Keratinocyte (primary cell): ENCODE measurements around the gene SCN4A. TPM values are rescaled to one million over a fixed set of nuclear protein-coding genes. Genes with fewer than 3 reads are reported as not detected.
"Not testable (repeated sequence)": the region's sequence is repeated elsewhere in the genome, so short reads cannot be mapped to it uniquely, and the experiment has no call there.

Source experiments
- DNase-seq: peaks from one replicate; pipeline ENCODE4 v3.0.0-alpha.2; 2011; ENCODE audit warnings: low read depth, missing footprints, low spot score
- FAIRE-seq: peaks from 2 replicates; lab custom pipeline; 2011; peaks lifted over from hg19 to GRCh38; lab: Jason Lieb, UNC
- H2AFZ ChIP-seq: 2 replicates; pipeline ENCODE4 v1.6.0; 2012; ENCODE audit warnings: low read length, control low read depth, inconsistent platforms; ENCODE audit not compliant: control insufficient read depth
- H3K27ac ChIP-seq: 2 replicates; pipeline ENCODE4 v1.5.1; 2011; ENCODE audit warnings: low read length; ENCODE audit not compliant: control insufficient read depth, insufficient read depth
- H3K27me3 ChIP-seq: 3 replicates; pipeline ENCODE4 v1.6.0; 2011; ENCODE audit warnings: low read length; ENCODE audit not compliant: control insufficient read depth, insufficient read depth; ENCODE audit errors: extremely low read depth
- H3K36me3 ChIP-seq, 2 experiments: 2 replicates in 1 of 2; 3 replicates in 1 of 2; pipeline ENCODE4 v1.5.1; 2011; ENCODE audit warnings: low read length in 2 of 2, mild to moderate bottlenecking in 1 of 2; ENCODE audit not compliant: control insufficient read depth in 2 of 2, insufficient read depth in 2 of 2; ENCODE audit errors: extremely low read depth in 1 of 2
- H3K4me1 ChIP-seq: 3 replicates; pipeline ENCODE4 v1.5.1; 2011; ENCODE audit warnings: low read length; ENCODE audit not compliant: control insufficient read depth, insufficient read depth; ENCODE audit errors: extremely low read depth
- H3K4me2 ChIP-seq: 3 replicates; pipeline ENCODE4 v1.6.0; 2011; ENCODE audit warnings: low read depth, low read length; ENCODE audit not compliant: control insufficient read depth, insufficient read depth; ENCODE audit errors: extremely low read depth
- H3K4me3 ChIP-seq, 3 experiments: fragments of 200-600 bp in 1 of 3; sonication (generic) in 1 of 3; 2 replicates in 2 of 3; 3 replicates in 1 of 3; pipeline ENCODE4 v1.5.1; 2011 to 2016; ENCODE audit warnings: low read length in 3 of 3, mild to moderate bottlenecking in 3 of 3, control low read depth in 2 of 3, inconsistent platforms in 1 of 3, low read depth in 1 of 3, mixed read lengths in 1 of 3, mixed run types in 1 of 3, moderate library complexity in 1 of 3; ENCODE audit not compliant: control insufficient read depth in 2 of 3, insufficient read depth in 2 of 3; ENCODE audit errors: extremely low read depth in 1 of 3
- H3K79me2 ChIP-seq: 2 replicates; pipeline ENCODE4 v1.6.0; 2012; ENCODE audit warnings: low read length; ENCODE audit not compliant: control insufficient read depth, insufficient read depth
- H3K9ac ChIP-seq: 3 replicates; pipeline ENCODE4 v1.6.0; 2011; ENCODE audit warnings: low read length; ENCODE audit not compliant: control insufficient read depth, insufficient read depth; ENCODE audit errors: extremely low read depth
- H3K9me1 ChIP-seq: 3 replicates; pipeline ENCODE4 v1.6.0; 2011; ENCODE audit warnings: low read length; ENCODE audit not compliant: control insufficient read depth, insufficient read depth; ENCODE audit errors: extremely low read depth
- H3K9me3 ChIP-seq: 2 replicates; pipeline ENCODE4 v1.5.1; 2012; ENCODE audit warnings: low read depth, low read length; ENCODE audit not compliant: control insufficient read depth
- H4K20me1 ChIP-seq: 3 replicates; pipeline ENCODE4 v1.6.0; 2011; ENCODE audit warnings: low read length; ENCODE audit not compliant: control insufficient read depth, insufficient read depth; ENCODE audit errors: extremely low read depth
- CTCF ChIP-seq, 3 experiments: IDR thresholded peaks in 1 of 3; conservative IDR thresholded peaks in 1 of 3; optimal IDR thresholded peaks in 1 of 3; 2 replicates in 2 of 3; 3 replicates in 1 of 3; pipeline versions ENCODE3 to v1.5.1; 2011; ENCODE audit warnings: low read length in 3 of 3, mild to moderate bottlenecking in 3 of 3, moderate library complexity in 2 of 3, control low read depth in 1 of 3, inconsistent platforms in 1 of 3; ENCODE audit not compliant: insufficient read depth in 2 of 3; ENCODE audit errors: extremely low read depth in 1 of 3
- EZH2 ChIP-seq: IDR thresholded peaks from one replicate; pipeline ENCODE4 v1.6.1; 2012; ENCODE audit warnings: inconsistent platforms, mild to moderate bottlenecking, low read length, moderate library complexity
- dilution Hi-C: fragments of 300-500 bp; cut with MboI; formaldehyde crosslinking; loops from one replicate; pipeline ENCODE4 v1.7.0; 2020; ENCODE audit warnings: low sequenced_read_pairs; ENCODE audit not compliant: extremely low pct_ligation_motif_present
- polyA plus RNA-seq, 5 experiments: library from polyadenylated mRNA; depleted of rRNA in 3 of 5; stranded (reverse) in 3 of 5; stranded (forward) in 1 of 5; unstranded in 1 of 5; fragments of >200 nt; gene quantifications; 1 replicate in 1 of 5; 2 replicates in 3 of 5; 3 replicates in 1 of 5; pipeline versions ENCODE4 v1.2.1 to v1.2.3, GENCODE V29; 2011 to 2012; ENCODE audit warnings: missing spikeins in 2 of 5, low read depth in 1 of 5, low replicate concordance in 1 of 5

SCN4A gene
- polyA plus RNA-seq, 1 donor (not counting 4 experiments of a cell fraction or from before 2014, with no cell fraction given) = not detected

- no peak overlapping the region for H2AFZ ChIP-seq
- H3K4me2 ChIP-seq = no peak overlapping the region
- H3K4me3 ChIP-seq = no peak overlapping the region
- H3K4me1 ChIP-seq = peaks cover 4% of the 10 kb centered on the region
- dilution Hi-C loops = no loop called here
- H3K9ac ChIP-seq = no peak overlapping the region
- TF ChIP-seq CTCF (optimal IDR thresholded peaks at IDR 0.05 in 1 of 3, IDR thresholded peaks at IDR 0.05 in 1 of 3, conservative IDR thresholded peaks at IDR 0.05 in 1 of 3; ENCODE audit: extremely low read depth in 1 of 3, insufficient read depth in 2 of 3, low read length in 3 of 3) (no peak), EZH2 (no peak)
- FAIRE-seq (no peak), DNase-seq (no peak)
- H3K9me3 ChIP-seq = no peaks in the 10 kb centered on the region
- no peaks in the 10 kb centered on the region for H3K79me2 ChIP-seq
- H3K9me1 ChIP-seq = no peaks in the 10 kb centered on the region
- no peaks in the 10 kb centered on the region for H3K27me3 ChIP-seq
- H3K27ac ChIP-seq = no peak overlapping the region
- H4K20me1 ChIP-seq = no peaks in the 10 kb centered on the region
- no peaks in the 10 kb centered on the region for H3K36me3 ChIP-seq
Observed at GRCh38 chr17:63983320-63983719, 10.6 kb upstream of the SCN4A start.

GRCh38 chr17:63982641-63983040, 9.9 kb upstream of the SCN4A start:
- H2AFZ ChIP-seq, H3K4me2 ChIP-seq, H3K9ac ChIP-seq, H4K20me1 ChIP-seq, H3K79me2 ChIP-seq, H3K9me1 ChIP-seq, H3K9me3 ChIP-seq, H3K4me1 ChIP-seq, dilution Hi-C loops, DNase-seq, H3K27ac ChIP-seq, H3K27me3 ChIP-seq, H3K36me3 ChIP-seq, H3K4me3 ChIP-seq, FAIRE-seq: not testable (repeated sequence)
